Measurements from ENCODE around the gene SNX27. TPM values are rescaled to one million over a fixed set of nuclear protein-coding genes. Genes with fewer than 3 reads are reported as not detected.
"Not testable (repeated sequence)": the region's sequence is repeated elsewhere in the genome, so short reads cannot be mapped to it uniquely, and the experiment has no call there.

The SNX27 gene
- total RNA-seq, 1 donor from 2014 or later: 15.6 TPM

GRCh38 chr1:151596166-151596953, 15.5 kb upstream of the SNX27 start:
- no peak for DNase-seq (ENCODE audit: low spot score)
- ATAC-seq: peak; percentile 13

- DNase-seq (ENCODE audit: low spot score); ATAC-seq: not testable (repeated sequence)
These were observed 9.3 kb upstream of the SNX27 start for GRCh38 chr1:151602550-151602949.

DNA sequence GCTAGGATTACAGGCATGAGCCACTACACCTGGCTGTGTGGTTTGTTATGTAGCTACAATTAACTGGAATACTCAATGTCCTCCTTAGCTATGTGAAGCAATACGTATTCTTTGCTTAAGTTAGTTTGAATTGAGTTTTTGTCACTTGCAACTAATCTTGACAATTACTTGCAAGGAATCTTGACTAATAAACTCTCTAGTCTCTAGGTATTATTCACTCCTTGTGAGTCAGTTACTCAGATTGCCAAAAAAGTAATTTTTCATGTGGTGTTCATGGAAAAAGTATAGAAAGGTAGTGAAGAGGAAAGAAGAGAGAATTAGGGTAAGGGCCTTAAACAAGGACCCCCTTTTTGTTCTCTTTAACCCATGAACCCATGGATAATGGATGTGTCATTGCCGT, 7.6 kb upstream of the SNX27 start:
- ATAC-seq: no peak

GRCh38 chr1:151606384-151606783, 5.5 kb upstream of the SNX27 start:
- DNase-seq (ENCODE audit: low spot score) (no peak), ATAC-seq (no peak)

More for the DNA sequence above, 7.6 kb upstream of the SNX27 start:
- no peak for DNase-seq (ENCODE audit: low spot score)

GRCh38 chr1:151606857-151607256, 5.0 kb upstream of the SNX27 start:
- ATAC-seq (no peak), DNase-seq (ENCODE audit: low spot score) (no peak)

- ATAC-seq (no peak), DNase-seq (ENCODE audit: low spot score) (no peak)
These were observed 1.7 kb upstream of the SNX27 start for GRCh38 chr1:151610142-151610541.

DNA sequence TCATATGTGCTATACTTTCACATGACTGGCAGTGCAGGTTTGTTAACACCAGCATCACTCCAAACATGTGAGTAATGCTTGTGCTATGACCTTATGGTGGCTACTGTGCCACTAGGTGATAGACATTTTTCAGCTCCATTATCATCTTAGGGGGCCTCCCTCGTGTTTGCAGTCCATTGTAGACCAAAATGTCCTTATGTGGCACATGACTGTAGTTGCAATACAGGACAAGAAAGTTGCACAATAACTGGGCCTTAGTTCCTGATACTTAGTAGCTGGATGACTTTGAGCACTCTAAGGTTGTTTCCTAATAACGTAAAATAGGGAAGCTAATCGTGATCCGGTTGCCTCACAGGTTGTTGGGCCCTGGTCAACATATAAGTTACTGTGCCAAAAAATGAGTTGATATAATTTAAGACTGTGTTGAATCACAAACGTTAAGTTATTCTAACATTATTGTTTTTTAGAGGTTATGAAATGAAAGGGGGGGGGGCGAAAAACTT, 511 bp upstream of the SNX27 start:
- ATAC-seq (peak; percentile 36), DNase-seq (ENCODE audit: low spot score) (no peak)

DNA sequence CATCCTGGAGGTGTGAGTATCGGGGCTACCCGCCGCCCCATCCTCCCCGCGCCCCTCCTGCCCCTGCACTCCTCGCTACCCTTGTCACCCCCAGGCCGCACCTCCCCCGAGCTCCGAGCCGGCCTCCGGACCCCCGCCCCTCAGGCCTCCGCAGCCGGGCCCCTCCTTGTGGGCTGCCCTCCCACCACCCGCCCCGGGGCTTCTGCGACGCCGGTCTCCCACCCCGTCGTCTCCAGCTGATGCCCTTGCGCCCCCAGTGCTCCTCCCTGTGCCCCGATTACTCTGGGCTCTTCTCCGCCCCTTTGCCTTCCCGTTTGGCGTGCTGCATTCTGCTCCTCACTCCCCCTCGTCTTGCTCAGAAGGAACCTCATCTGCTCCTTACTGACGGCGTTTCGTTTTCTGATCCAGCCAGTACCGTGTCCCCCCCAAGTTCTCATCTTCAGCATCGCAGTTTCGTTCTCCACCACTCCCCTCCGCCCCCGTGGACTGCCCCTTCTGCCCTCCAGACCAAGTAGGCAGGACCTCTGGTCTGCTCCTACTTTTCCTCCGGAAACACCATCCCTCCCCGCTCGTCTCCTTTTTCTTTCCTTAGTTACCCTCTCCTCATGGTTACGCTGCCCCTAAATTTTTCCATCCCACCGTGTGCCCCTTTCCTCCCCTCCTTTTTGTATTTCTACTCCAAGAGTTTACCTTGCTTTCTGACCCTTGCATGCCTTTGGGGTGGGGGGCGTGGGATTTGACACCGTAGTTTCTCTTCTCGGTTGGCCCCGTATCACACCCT, 841 bp downstream of the SNX27 start:
- ATAC-seq (peak; percentile 20), DNase-seq (ENCODE audit: low spot score) (peak; percentile 55)

- no peak for ATAC-seq
These were observed 1.5 kb downstream of the SNX27 start for GRCh38 chr1:151613282-151613780.

GRCh38 chr1:151615711-151616504, 4.1 kb downstream of the SNX27 start:
- DNase-seq (ENCODE audit: low spot score): no peak
- ATAC-seq: no peak

More at GRCh38 chr1:151613282-151613780, 1.5 kb downstream of the SNX27 start:
- no peak for DNase-seq (ENCODE audit: low spot score)

GRCh38 chr1:151616505-151616849, 4.6 kb downstream of the SNX27 start:
- ATAC-seq: no peak
- no peak for DNase-seq (ENCODE audit: low spot score)

GRCh38 chr1:151618003-151618402, 6.2 kb downstream of the SNX27 start:
- ATAC-seq (peak; percentile 45), DNase-seq (ENCODE audit: low spot score) (no peak)

DNA sequence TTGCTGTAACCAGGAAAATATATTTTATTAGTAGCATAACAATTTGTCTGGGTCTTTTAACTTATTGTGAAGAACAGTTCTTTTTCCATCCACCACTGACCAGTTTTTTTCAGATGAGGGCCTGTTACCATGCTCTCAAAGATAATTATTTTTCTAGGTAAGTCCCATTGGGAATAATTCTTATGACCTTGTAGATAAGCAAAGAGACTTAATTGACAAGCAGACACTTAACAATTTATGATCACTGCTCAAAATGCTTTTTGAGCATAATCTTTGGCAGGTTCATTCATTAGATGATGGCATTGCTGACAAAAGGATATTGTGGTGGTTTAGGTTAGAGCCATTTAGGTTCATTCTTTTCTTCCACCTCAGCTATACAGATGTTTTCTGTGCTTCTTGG, 6.6 kb downstream of the SNX27 start:
- DNase-seq (ENCODE audit: low spot score) (no peak), ATAC-seq (no peak)

GRCh38 chr1:151618996-151619395, 7.1 kb downstream of the SNX27 start:
- not testable (repeated sequence) for DNase-seq (ENCODE audit: low spot score); ATAC-seq

DNA sequence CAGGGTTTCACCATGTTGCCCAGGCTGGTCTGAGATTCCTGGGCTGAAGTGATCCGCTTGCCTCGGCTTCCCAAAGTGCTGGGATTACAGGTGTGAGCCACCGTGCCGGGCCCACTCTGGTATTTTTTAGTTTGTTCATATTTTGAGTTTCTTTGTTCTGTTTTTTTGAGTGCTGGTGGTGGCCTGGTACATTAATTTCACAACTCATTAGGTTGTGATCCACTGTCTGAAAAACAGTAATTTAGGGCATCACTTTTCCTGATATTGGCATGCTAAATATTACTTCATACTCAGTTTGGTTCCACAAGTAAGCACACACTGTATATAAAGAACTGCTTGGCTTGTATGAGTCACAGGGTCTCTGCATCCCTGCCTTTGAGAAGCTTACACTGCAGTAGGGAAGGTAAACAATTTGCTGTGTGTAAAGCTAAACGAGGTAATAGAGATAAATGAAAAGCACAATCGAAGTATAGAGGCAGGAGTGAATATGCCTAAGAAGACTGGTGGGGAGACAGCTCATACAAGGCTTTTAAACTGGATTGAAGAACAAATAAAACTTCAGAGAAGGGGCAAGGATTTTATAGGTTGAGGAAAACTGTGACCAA, 7.7 kb downstream of the SNX27 start:
- ATAC-seq: peak; percentile 36
- no peak for DNase-seq (ENCODE audit: low spot score)

GRCh38 chr1:151620286-151620685, 8.4 kb downstream of the SNX27 start:
- peak; percentile 91 for ATAC-seq
- DNase-seq (ENCODE audit: low spot score): no peak

DNA sequence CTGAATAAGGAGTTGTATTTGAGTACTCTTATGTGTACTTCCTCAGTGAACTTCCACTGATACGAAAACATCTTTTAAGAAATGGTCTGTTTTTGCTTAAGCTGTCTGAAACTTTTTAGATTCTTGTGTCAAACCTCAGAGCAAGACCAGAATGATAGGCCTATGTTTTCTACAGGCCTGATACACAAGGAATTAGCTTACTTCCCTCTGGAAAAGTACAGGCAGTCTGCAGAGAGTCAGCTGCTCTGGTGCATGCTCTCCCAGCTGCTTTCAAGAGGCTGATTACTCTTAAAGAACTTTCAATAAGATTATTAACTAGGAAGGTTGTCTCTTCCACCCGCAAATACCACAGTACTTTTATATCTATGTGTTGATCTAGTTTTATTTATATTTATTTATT, 9.5 kb downstream of the SNX27 start:
- peak; percentile 16 for ATAC-seq
- DNase-seq (ENCODE audit: low spot score): no peak

DNA sequence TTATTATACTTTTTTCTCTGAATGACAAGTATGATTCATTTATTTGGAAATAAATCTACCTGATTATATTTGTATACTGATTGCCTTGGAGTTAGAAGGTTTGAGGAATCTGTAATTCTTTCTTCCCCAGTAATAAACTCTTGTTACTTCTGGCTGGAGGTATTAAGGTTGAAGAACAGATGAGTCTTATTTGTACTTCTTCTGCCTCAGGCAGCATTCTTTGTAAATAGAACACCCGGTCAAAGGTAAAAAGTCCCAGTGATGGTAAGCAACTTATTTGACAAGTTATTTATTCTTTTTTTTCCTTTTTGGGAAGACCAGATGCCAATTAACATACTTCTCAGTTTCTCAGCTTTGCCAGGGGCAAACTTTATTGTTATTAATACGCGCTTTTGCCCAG, 12.9 kb downstream of the SNX27 start:
- ATAC-seq: no peak

DNA sequence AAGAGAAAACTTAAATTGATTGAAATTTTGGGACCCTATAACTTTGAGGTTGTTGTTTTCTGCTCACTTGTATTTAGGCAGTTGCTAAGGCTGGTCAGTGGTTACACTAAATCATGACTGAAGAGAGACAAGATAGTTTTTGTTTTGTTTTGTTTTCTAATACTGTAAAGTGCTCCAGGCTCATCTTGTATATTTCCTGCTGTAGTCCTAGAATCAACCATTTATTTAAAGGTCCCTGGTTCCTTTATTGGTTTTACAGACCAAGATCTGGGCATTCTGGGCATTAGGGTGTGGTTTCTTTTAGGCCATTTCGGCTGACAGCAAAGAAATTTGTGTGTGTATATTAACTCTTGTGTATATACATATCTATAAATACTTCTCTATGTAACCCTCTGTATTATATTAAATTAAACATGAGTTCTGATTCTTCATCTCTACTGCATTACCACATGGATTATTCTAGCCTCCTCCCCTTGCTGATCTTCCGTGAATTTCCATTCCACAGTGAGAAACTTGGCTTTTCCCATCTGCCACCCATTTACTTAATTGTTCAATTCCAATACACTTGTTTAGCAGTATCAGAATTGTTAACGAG, 15.0 kb downstream of the SNX27 start:
- ATAC-seq: no peak
- no peak for DNase-seq (ENCODE audit: low spot score)

More for the DNA sequence above, 12.9 kb downstream of the SNX27 start:
- no peak for DNase-seq (ENCODE audit: low spot score)

DNA sequence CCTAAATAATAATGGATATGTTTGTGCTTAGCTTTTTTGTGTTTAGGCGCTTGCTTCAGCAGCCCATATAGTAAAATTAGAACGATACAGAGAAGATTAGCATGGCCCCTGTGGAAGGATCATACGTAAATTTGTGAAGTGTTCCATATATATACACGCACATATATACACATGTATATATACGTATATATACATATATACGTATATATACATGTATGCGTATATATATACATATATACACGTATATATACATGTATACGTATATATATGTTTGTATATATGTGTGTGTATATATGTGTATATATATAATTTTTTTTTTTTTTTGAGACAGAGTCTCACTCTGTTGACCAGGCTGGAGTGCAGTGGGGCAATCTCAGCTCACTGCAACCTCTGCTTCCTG, 17.4 kb downstream of the SNX27 start:
- DNase-seq (ENCODE audit: low spot score): no peak
- no peak for ATAC-seq

Measured in left lobe of liver (tissue), 2 donors.